Measurements from ENCODE around the gene ZC3H18.

Gene ZC3H18

DNA sequence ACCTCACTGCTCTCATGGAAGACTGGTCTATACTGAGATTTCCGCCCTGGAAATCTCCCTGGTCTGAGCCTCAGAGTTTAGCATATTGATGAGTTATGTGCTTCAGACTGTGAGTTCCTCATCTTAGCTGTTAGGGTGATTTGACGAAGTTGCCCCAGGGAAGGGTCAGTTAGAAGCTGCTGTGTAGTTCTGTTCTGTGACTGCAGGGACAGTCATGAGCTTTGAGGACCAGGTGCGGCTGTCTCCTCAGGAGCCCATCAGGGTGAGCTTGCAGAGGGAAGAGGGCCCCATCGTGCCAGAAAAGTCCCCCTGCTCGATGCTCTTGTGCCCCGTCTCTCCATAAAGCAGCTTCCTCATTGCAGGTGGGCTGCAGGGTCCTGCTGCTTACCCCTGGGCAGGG is 39.9 kb downstream of the ZC3H18 start:
- no peak for DNase-seq

DNA sequence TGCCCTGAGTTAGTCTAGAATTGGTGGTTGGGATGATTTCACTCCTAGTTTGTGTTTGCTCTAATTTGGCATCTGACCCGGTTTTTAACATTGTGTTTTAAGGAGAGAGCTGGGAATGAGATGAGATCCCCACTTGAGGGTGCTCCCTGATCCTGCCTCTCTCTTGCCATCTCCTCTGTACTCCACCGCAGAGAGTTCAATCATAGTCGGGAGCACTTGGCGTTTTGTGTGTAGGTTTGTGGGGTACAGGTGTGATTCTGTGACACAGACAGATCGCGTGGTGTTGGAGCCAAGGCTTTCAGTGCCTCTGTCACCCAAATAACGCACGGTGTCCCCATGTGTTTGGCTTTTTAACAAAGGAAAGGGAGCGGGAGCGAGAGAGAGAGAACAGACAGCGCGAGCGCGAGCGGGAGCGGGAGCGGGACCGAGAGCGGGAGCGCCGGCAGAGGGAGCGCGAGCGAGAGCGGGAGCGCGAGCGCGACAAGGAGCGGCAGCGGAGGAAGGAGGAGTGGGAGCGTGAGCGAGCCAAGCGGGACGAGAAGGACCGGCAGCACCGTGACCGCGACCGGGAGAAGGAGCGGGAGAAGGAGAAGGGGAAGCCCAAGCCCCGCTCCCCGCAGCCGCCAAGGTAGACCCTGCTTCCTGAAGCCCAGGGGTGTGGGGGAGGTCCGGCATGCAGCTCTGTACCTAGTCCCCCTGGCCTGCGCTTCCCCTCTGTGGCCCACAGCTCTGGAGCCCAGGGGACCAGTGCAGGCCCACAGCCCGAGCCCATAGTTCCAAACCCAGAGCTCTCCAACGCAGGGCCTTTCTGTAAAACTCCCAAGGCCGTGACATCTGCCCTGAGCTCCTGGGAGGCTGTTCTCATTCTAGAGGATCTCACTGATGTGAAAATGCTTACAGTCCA is 41.0 kb downstream of the ZC3H18 start:
- DNase-seq, result no peak

DNA sequence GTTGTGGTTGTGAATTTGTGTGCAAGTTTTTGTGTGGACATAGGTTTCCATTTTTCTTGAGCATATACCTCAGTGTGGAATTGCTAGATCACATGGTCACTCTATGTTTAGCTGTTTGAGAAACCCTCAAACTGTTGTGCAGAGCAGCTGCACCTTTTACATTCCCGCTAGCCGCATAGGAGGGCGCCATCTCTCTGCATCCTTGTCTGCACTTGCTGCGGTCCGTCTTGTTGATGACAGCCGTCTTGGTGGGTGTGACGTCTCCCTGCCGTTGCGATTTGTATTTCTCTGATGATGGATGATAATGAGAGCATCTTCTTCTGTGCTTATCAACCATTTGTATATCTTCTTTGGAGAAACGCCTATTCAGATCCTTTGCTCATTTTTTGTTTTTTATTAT is 43.1 kb downstream of the ZC3H18 start:
- no peak for DNase-seq

DNA sequence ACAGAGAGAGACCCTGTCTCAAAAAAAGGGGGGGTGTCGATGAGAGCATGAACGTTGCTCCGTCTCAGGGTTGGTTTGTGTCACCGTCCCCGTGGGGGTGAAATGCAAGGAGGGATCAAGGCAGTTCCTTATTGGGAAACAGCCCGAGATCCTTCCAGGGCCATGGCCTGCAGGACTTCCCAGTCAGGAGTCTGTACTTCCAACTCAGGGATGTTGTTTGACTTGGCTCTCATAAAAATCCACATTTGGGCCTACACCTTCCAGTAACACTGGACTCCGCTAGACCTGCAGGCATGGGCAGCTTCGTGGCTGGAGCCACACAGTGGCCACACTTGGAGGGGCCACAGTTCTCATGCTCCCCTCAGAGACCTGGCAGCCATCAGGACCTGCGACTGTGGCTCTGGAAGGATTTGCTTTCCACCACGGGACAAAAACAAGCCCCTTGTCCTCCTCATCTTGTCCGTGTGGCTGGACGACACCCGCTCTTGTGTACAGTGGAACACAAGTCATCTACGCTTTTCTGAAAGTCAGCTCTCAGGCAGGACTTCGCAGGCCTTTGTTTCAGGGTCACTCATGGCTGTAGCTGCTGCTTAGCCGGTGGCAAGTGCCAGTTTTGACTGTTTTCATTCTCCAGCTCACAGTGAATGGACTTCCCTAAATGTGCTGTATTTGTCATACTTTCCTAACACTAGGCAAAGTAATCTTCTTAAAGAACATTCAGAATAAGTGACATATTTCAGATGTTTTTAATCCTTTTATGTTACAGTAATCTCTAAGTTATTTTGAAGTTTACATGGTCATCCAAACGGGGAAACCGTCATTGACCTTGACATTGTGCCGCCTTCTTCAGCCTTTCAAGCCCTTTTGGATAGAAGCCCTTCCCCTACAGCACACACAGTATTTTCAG is 44.0 kb downstream of the ZC3H18 start:
- no peak for DNase-seq

DNA sequence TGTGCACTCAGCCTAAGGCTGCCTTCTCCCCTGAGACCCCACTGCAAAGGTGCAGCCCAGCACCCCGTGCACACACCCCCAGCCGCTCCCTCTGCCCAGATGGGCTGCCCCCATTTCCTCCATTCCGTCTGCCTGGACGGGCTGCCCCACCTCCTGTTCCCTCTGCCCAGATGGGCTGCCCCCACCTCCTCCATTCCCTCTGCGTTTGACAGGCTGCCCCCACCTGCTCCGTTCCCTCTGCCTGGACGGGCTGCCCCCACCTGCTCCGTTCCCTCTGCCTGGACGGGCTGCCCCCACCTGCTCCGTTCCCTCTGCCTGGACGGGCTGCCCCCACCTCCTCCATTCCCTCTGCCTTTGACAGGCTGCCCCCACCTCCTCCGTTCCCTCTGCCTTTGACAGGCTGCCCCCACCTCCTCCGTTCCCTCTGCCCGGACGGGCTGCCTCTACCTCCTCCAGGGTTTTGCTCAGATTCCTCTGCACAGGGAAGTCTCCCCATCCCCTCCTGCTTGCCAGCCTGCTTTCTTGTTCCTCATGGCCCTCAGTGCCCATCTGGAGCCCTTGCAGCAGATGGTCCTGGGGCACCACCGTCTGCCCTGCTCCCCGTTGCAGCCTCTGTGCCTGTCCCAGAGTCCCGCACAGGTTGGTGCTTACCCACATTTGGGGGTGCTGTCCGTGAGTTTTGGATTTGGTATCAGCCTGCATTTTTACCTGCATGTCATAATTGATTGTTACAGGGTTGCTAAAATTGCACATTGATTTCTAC is 44.8 kb downstream of the ZC3H18 start:
- no peak for DNase-seq

DNA sequence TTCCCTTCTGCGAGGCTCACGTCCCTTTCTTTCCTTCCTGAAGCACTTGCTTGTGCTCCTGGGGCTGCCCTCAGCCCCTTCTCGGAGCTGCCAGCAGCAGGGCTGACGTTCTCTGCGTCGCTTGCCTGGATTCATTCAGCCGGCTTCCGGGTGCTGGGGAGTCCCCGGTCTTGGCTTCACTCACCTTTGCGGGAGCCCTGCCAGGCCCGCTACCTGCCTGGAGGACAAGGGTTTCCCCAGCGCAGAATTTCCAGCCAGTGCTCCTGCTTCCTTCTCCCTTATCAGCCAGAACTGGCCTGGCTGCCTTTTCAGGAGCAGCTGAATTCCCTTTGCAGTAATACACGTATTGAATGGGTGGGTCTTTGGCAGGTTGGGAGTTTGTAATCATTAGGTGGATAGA is 46.1 kb downstream of the ZC3H18 start:
- no peak for DNase-seq

DNA sequence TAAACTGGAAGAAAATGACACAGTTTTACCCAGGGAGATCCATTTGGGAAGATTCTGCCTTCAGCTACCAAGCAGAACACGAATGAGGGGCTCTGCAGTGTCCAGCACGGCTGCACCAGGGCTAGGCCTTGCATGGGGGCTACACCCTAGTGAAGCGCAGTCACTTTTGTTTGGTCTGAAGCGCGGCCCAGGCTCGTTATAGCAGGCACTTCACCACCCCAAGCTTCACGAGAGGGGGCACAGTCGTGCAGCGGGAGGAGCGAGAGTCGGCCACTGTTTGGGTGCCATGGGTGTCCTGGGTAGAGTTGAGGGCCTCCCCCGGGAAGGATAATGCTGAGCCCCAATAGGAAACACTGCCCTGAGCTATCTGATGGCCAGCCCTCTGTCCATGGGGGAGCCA is 46.5 kb downstream of the ZC3H18 start:
- DNase-seq, result no peak

DNA sequence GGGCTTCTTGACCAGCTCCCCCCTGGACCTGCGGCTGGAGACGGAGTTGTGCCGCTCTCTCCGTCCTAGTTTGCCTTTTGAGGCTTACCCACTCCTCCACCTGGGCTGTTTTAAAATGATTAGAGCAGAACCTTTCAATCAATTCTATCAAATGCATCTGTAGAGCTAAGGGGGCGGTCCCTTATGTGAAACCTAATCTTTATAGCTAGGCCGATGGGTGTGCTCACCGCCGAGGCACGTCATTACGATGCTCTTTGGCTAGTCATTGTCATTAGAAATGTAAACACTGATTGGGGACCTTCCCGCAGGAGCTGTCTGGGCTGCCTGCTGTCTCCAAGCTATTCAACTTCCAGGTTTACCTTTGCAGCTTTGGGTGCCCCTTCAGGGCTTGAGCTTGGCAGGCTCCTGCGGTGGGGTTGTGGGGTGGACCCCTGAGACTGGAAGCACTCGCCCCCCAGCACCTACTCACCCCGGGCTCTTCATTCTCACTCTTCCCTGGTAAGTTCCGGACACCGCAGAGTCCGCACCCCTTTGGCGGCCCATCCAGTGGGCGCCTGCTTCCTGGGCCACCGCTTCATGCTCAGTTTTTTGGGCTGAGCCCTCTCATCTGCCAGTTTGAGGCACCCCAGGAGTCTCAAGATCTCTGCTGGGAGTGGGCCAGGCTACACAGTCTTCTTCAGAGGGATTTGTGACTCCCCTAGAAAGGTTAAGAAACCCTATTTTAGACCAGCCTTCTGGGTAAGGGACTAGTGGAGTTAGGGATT is 47.2 kb downstream of the ZC3H18 start:
- no peak for DNase-seq

DNA sequence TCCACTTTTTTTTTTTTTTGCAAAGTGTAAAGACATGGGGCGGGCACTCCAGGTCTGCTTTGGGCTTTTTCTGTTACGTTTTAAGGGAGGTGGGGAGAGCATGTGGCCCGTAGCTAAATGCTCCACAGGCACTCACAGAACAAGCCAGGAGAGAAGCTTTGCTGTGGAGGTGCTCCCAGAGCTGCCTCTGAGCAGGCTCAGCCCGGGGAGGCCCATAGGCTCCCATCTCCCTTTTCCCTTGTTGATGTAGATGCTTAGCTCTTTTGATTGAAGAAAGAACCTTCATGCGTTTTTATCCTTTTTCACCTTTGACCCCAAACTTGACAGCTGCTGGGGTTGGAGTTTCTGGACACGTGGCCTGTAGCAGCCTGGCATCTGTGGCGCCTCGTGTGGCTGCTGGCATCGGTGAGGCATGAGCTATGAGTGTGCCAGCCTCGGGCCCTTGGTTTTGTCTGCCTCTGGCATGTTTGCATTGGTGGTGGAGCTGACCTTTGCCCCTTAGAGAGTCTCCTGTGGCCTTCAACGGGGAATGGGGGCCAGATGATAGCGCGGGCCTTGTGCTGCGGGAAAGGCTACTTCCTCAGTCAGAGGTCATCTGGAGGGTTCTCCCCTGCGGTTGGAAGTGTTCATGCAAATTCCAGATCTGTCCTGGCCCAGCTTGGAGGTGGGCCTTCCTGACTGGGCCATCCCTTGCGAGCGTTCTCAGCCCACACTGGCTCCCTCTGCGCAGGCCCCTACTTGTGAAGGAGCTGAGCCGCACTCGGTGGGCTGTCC is 48.2 kb downstream of the ZC3H18 start:
- no peak for DNase-seq

DNA sequence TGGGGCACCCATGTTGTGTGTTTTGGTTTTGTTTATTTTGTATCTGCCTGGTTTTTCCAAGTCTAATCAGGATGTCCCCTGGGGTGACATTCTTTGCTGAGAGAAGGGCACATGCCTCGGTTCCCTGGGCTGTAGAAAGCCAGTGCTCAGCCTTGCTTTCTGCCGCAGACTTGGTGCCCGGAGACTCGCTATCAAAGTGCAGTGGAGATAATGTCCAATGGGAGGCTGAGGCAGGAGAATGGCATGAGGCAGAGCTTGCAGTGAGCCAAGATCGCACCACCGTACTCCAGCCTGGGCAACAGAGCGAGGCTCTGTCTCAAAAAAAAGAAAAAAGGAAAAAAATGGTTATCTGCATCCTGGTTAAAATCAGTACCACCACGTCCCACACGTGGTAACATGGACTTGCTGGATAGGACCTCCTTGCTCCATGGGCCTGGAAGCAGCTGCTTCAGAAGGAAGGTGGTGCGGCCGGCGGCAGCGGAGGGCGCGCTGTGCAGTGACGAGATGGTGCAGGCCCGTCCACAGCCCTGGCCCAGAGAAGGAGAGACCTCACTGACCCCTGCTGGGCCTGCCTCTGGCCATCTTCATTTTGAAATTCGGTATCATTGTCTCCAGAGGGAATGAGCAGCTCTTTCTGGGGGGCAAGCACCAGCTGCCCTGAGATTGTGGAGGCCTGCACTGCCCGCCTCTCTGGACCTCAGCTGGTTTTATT is 48.9 kb downstream of the ZC3H18 start:
- DNase-seq, result no peak

DNA sequence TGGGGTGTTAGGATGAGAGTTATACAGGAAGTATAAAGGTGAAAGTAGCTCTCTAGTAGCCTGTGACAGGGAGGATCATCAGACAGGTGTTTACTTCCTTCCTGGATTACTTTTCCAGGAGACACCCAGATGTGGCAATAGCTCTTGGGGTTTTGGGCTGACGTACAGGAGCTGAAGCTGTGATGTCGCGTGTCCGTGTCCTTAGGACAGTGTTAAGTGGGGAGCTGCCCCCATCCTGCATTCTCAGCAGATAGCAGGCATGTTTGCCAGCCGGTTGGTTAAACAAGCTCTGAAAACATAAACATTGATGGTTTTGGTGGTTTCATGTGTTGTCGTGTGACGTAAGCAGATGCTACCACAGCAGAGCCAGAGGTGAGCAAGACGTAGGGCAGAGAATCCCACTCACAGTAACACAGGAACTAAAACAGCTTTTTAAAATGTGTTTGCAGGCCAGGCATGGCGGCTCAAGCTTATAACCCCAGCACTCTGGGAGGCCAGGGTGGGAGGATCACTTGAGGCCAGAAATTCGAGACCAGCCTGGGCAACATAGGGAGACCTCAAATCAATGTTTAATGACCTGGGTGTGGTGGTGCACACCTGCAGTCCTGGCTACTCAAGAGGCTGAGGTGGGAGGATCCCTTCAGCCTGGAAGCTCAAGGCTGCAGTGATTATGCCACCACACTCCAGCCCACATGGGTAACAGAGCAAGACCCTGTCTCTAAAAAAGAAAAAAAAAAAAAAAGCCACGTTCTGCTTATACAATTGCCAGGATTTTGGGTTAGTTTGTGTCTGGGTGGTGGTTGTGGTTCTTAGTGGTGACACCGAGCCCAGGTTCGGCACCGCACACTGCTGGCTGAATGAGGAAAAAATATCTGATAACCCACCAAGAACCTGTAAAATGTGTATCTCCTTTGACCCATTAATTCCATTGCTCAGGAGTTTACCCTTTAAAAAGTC is 49.9 kb downstream of the ZC3H18 start:
- DNase-seq, result peak; percentile 58

DNA sequence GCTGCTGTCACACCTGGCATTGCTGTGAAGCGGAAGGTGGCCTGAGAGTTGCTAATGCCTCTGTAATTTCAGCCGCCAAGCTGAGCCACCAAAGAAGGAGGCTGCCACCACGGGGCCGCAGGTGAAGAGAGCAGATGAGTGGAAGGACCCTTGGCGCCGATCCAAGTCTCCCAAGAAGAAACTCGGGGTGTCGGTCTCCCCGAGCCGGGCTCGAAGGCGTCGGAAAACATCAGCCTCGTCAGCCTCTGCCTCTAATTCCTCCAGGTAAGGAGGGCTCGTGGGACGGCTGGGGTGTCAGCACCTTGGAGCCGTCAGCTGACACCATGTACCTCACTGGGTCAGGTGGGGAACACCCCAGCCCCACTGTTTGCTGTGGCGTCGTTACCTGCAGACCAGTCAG is 51.9 kb downstream of the ZC3H18 start:
- no peak for DNase-seq

DNA sequence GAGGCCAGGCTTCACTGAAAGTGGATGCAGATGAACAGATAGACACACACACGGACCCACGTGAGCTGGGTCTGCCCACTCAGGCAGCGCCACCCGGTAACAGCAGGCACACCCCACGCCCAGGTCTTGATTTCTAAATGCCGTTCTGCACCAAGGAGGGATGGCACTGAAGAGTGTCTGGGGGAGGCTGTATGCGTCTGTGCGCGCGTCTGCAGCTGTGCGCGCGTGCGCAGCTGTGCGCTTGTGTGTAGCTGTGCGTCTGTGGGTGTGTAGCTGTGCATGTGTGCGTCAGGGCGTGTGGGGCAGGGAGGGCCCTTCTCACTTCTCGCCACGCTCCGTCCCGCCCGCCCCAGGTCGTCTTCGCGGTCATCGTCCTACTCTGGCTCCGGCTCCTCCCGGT is 52.7 kb downstream of the ZC3H18 start:
- DNase-seq, result no peak

DNA sequence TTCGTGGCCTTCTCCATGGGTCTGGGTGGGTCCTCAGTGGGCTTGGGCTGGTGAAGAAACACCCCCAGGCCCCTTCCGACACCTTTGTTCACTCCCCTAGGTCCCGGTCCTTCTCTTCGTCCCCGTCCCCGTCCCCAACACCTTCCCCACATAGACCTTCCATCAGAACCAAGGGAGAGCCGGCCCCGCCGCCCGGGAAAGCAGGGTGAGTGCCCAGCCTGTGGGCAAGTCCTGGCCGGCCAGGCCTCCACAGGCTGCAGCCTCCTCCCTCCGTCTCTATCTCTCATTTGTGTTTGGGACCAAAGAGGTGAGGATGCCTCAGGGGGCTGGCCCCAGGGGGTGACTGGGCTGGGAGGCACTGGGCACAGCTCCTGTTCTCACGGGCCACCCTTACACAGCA is 53.7 kb downstream of the ZC3H18 start:
- DNase-seq, result no peak

DNA sequence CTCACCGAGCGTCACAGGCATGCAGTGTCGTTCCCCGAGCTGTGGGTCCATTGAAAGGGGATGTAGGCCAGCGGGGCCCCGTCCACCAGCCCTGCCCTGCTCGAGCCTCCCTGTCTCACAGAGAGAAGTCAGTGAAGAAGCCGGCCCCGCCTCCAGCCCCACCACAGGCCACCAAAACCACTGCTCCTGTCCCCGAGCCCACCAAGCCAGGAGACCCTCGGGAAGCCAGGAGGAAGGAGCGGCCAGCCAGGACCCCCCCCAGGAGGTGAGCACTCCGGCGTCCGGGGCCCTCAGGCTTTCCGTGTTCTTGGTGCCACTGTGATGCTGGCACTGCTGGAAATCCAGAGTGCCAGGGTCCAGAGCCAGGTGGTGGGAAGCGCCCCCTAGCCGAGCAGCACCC is 54.3 kb downstream of the ZC3H18 start:
- no peak for DNase-seq

DNA sequence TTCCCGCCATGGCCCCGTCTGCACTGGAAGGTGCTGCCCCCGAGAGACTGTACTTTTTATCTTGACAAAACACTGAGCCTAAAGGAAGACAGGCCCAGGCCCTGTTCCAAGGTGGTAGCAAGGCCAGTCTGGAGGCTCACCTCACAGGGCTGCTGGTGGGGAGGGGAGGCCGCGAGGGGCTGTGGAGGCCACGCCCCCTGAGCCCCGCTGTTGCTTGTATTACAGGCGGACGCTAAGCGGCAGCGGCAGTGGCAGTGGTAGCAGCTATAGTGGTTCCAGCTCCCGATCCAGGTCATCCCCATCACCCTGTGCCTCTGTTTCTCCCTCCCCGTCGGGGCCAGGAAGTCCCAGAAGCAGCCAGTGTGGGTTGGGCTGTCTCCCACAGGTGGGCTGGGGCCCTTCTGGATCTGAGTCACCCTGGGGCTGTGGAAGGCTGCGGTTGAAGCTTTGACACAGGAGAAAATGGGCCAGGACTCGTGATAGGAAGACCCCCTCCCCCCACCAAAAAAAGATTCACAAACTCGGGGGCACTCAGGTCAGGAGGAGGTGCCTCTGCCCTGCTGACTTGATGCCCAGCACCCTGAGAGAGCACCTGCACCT is 54.9 kb downstream of the ZC3H18 start:
- DNase-seq, result no peak

DNA sequence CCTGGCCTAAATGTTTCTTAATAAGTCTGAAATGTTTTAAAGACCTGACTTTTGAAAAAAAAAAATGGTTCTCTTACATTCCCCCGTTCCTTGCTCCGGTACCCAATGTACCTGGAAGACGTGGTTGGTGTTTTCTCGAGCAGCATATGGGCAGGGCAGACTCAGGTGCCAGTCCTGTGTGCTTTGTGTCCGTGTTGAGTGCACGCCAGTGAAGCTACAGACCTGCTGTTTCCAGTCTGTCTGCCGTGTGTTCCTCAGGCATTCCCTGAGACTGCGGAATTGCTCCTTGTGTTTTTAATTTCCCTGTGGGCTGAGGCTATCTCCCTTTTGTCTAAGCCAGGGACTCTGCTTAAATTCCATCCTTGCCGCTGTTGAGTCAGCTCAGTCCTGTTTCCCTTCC is 56.4 kb downstream of the ZC3H18 start:
- no peak for DNase-seq

DNA sequence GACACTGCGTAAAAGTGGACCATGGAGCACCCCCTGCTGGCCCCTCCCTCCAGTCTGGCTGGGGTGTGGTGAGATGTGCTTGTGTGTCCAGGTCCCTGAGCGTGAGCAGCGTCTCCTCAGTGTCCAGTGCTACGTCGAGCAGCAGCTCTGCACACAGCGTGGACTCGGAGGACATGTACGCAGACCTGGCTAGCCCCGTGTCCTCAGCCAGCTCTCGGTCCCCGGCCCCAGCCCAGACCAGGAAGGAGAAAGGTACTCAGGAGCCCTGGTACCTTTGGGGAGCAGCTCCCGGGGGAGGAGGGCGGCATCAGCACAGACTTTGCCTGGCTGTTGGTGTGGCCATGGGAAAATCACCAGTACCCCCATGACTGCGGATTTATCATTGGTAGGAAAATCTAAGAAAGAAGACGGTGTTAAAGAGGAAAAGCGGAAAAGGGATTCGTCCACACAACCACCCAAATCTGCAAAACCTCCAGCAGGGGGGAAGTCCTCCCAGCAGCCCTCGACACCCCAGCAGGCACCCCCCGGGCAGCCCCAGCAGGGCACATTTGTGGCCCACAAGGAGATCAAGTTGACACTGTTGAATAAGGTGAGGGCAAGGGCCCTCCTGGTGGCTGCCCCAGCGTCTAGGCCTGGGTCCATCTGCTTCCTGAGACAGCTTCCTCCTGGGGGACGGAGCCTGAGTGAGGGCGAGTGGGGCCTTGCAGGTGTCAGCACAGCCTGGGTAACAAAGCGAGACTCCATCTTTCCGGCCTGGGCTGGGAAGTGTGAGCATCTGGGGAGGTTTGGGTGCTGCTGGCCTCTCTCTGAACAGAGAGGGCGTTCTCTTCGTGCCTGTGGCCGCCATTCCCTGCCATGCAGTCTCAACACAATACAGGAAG is 57.6 kb downstream of the ZC3H18 start:
- no peak for DNase-seq
